Measurements from ENCODE around the gene GRIP2.
A peak's percentile ranks its signal among the peaks of the same experiment; 100 is the strongest.

DNA sequence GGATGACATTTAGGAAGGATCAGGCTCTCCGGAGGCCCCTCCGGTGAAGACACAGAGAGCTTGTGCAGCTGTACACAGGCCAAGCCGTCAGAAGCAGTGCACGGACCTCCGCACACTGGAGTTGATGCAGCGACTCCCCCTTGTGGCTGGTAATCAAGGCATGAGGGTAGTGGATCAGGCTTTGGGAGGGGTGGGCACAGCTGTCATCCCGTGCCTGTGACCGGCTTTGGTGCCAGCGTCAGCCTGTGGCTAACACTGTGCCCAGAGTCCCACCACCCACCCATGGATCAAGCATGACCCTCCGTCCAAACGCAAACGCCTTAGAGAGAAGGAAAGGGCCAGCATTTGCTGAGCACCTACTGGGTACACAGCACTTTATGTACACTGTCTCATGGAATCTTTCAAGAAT lies 8.2 kb upstream of the GRIP2 start:
- TF ChIP-seq EZH2 (IDR thresholded peaks at IDR 0.05; ENCODE audit: borderline replicate concordance): no peak
- TF ChIP-seq, protein P1, sequence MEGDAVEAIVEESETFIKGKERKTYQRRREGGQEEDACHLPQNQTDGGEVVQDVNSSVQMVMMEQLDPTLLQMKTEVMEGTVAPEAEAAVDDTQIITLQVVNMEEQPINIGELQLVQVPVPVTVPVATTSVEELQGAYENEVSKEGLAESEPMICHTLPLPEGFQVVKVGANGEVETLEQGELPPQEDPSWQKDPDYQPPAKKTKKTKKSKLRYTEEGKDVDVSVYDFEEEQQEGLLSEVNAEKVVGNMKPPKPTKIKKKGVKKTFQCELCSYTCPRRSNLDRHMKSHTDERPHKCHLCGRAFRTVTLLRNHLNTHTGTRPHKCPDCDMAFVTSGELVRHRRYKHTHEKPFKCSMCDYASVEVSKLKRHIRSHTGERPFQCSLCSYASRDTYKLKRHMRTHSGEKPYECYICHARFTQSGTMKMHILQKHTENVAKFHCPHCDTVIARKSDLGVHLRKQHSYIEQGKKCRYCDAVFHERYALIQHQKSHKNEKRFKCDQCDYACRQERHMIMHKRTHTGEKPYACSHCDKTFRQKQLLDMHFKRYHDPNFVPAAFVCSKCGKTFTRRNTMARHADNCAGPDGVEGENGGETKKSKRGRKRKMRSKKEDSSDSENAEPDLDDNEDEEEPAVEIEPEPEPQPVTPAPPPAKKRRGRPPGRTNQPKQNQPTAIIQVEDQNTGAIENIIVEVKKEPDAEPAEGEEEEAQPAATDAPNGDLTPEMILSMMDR (IDR thresholded peaks at IDR 0.05; ENCODE audit: poor library complexity): peak; percentile 65

All from hepatocyte (in vitro differentiated cells).